Measurements from ENCODE around the gene FGF19. TPM values are rescaled to one million over a fixed set of nuclear protein-coding genes. Genes with fewer than 3 reads are reported as not detected.

FGF19 gene
- total RNA-seq (2021), result 17.6 to 19.3 TPM (median 18.6 TPM) in 3 replicates
- percentile 89 among the genes with signal in this experiment for Bru-seq, nascent RNA
- long read RNA-seq, experiment 1, transcript FGF19-201 (3 exons, 2,447 nt), result major isoform, 106 of 119 reads
- long read RNA-seq, experiment 1, partial matches to known transcripts, result 6 of 119 reads
- long read RNA-seq, experiment 1, other reads (novel, unspliced or antisense), result 7 of 119 reads
- long read RNA-seq, experiment 2, transcript FGF19-201 (3 exons, 2,447 nt), result major isoform, 36 of 48 reads
- long read RNA-seq, experiment 2, partial matches to known transcripts, result 5 of 48 reads
- long read RNA-seq, experiment 2, other reads (novel, unspliced or antisense), result 7 of 48 reads
- long read RNA-seq, experiment 3, transcript FGF19-201 (3 exons, 2,447 nt), result major isoform, 5 of 9 reads
- long read RNA-seq, experiment 3, partial matches to known transcripts, result 4 of 9 reads
- long read RNA-seq, experiment 3, other reads (novel, unspliced or antisense), result 0 of 9 reads

GRCh38 chr11:69703768-69704507, at the start of gene FGF19:
TSS of gene FGF19 (minus strand) at chr11:69704022. CDS start at chr11:69703876, 146 bp downstream.
- Mint-ChIP-seq H3K27me3 (ENCODE audit: low read depth) (peaks cover 7% of the 10 kb centered on the region), H3K9me3 (no peaks in the 10 kb centered on the region), H3K27ac (peak within 1 kb of the TSS; percentile 96), H3K4me3 (peak within 1 kb of the TSS; percentile 86), H3K36me3 (peaks cover 5% of the 10 kb centered on the region), H3K4me1 (peaks cover 50% of the 10 kb centered on the region)
- DNase-seq (ENCODE audit: low spot score), result peak; percentile 88
- peak; percentile 43 for ATAC-seq
- TF ChIP-seq ZNF263 (CRISPR knock-in tag; IDR thresholded peaks at IDR 0.05; ENCODE audit: low read depth) (no peak), MAX (CRISPR knock-in tag; IDR thresholded peaks at IDR 0.05) (no peak; the same call in 1 of the 2 replicates), ZBTB43 (CRISPR knock-in tag; IDR thresholded peaks at IDR 0.05) (0 out of 2 replicates have a peak, but pooled peaks have one; percentile 48), JUN (CRISPR knock-in tag; IDR thresholded peaks at IDR 0.05) (0 out of 2 replicates have a peak, but pooled peaks have one; percentile 15), CBFB (CRISPR knock-in tag; IDR thresholded peaks at IDR 0.05; ENCODE audit: low read depth) (0 out of 2 replicates have a peak, but pooled peaks have one; percentile 19), FOXK1 (CRISPR knock-in tag; IDR thresholded peaks at IDR 0.05) (peak; percentile 2; the same call in 1 of the 2 replicates)
- CTCF ChIA-PET, result interaction anchor here (0.6 to 4.7 kb wide), 41 partner anchors 9 to 392 kb away, joined by 3 to 50 read pairs (median 4); partner anchors contain the start of genes FGF4 and LTO1
- POLR2A ChIA-PET, result interaction anchor here (0.9 kb wide), 1 partner anchor 13 kb away, joined by 4 read pairs; no protein-coding TSS in a partner anchor

GRCh38 chr11:69752890-69753289, 49.1 kb upstream of the FGF19 start:
- CTCF ChIA-PET, result interaction anchor here (0.5 to 2.0 kb wide), 5 partner anchors 22 to 798 kb away, joined by 3 to 5 read pairs (median 3); partner anchors contain the start of gene FGF4
- TF ChIP-seq PRRX2 (CRISPR knock-in tag; IDR thresholded peaks at IDR 0.05), result no peak

GRCh38 chr11:69750875-69751597, 47.2 kb upstream of the FGF19 start:
- peak overlapping the region; percentile 63; the same call in 1 of the 2 replicates for H3K27ac Mint-ChIP-seq
- H3K36me3 Mint-ChIP-seq, result no peaks in the 10 kb centered on the region
- CTCF ChIA-PET, result interaction anchor here (1.2 to 2.0 kb wide), 3 partner anchors 30 to 50 kb away, joined by 3 to 5 read pairs (median 4); no protein-coding TSS in a partner anchor
- no peak overlapping the region for H3K4me3 Mint-ChIP-seq
- H3K27me3 Mint-ChIP-seq (ENCODE audit: low read depth), result no peaks in the 10 kb centered on the region; the same call in 1 of the 2 replicates
- POLR2A ChIA-PET, result no interaction called here
- peaks cover 31% of the 10 kb centered on the region for H3K4me1 Mint-ChIP-seq
- H3K9me3 Mint-ChIP-seq, result peaks cover 2% of the 10 kb centered on the region; the same call in 1 of the 2 replicates
- DNase-seq (ENCODE audit: low spot score) (no peak), ATAC-seq (no peak)
- TF ChIP-seq ATF6 (CRISPR knock-in tag; IDR thresholded peaks at IDR 0.05) (no peak), CTCF (IDR thresholded peaks at IDR 0.05) (no peak), MXD4 (CRISPR knock-in tag; IDR thresholded peaks at IDR 0.05; ENCODE audit: borderline replicate concordance) (no peak), ATF1 (CRISPR knock-in tag; IDR thresholded peaks at IDR 0.05) (no peak), ZNF232 (CRISPR knock-in tag; IDR thresholded peaks at IDR 0.05) (no peak), ZNF671 (CRISPR knock-in tag; IDR thresholded peaks at IDR 0.05) (no peak), PRDM15 (CRISPR knock-in tag; IDR thresholded peaks at IDR 0.05) (no peak), TP53 (CRISPR knock-in tag; IDR thresholded peaks at IDR 0.05) (no peak)

More at GRCh38 chr11:69752890-69753289, 49.1 kb upstream of the FGF19 start:
- no peaks in the 10 kb centered on the region for H3K36me3 Mint-ChIP-seq
- no peak for DNase-seq (ENCODE audit: low spot score)
- no peak for ATAC-seq
- H3K27me3 Mint-ChIP-seq (ENCODE audit: low read depth), result no peaks in the 10 kb centered on the region
- H3K4me3 Mint-ChIP-seq, result no peak overlapping the region
- POLR2A ChIA-PET, result no interaction called here
- H3K9me3 Mint-ChIP-seq, result peaks cover 6% of the 10 kb centered on the region; the same call in 1 of the 2 replicates
- H3K4me1 Mint-ChIP-seq, result peaks cover 26% of the 10 kb centered on the region
- no peak overlapping the region for H3K27ac Mint-ChIP-seq

Measured in WTC11 (cell line).